K562 (cell line): ENCODE measurements around the gene IL17D.

Source experiments
- CTCF ChIP-seq, 3 experiments: IDR thresholded peaks in 2 of 3; conservative IDR thresholded peaks in 1 of 3; 2 replicates each; pipeline ENCODE4 v1.5.1; 2011 to 2012; ENCODE audit warnings: low read length in 3 of 3, mild to moderate bottlenecking in 3 of 3, control low read depth in 2 of 3, improper control_type of control experiment in 1 of 3, inconsistent platforms in 1 of 3, low read depth in 1 of 3, mixed read lengths in 1 of 3, moderate library complexity in 1 of 3; ENCODE audit not compliant: insufficient read depth in 2 of 3
- MAX ChIP-seq: sonication (generic); formaldehyde crosslinking; IDR thresholded peaks from 2 replicates; pipeline ENCODE4 v1.9.0; 2022; ENCODE audit warnings: mild to moderate bottlenecking, missing genetic modification reagents
- POLR2A ChIP-seq: fragments of 450-650 bp; conservative IDR thresholded peaks from 2 replicates; pipeline ENCODE4 v1.6.1; 2016
- RBBP5 ChIP-seq: fragments of 200-600 bp; sonication (generic); IDR thresholded peaks from 2 replicates; pipeline ENCODE4 v1.6.1; 2012; ENCODE audit warnings: borderline replicate concordance, mild to moderate bottlenecking, low read length, control low read depth, inconsistent platforms; ENCODE audit not compliant: insufficient read depth, poor library complexity, severe bottlenecking
- SMARCC2 ChIP-seq: fragments of 450-650 bp; IDR thresholded peaks from 2 replicates; pipeline ENCODE4 v1.6.1; 2017; ENCODE audit warnings: antibody characterized with exemption, moderate library complexity, mild to moderate bottlenecking, low read depth

GRCh38 chr13:20714161-20714560 lies 10.7 kb downstream of the IL17D start:
- TF ChIP-seq POLR2A (no peak), MAX (CRISPR knock-in tag) (no peak), CTCF (IDR thresholded peaks at IDR 0.05 in 2 of 3, conservative IDR thresholded peaks at IDR 0.05 in 1 of 3; ENCODE audit: insufficient read depth in 2 of 3, low read depth in 1 of 3, low read length in 3 of 3) (no peak), RBBP5 (no peak), SMARCC2 (no peak)
